ENCODE measurements around the gene IGFBP7. TPM values are rescaled to one million over a fixed set of nuclear protein-coding genes. Genes with fewer than 3 reads are reported as not detected.
A peak's percentile ranks its signal among the peaks of the same experiment; 100 is the strongest.

Gene IGFBP7
- polyA plus RNA-seq, 1 donor = 90.4 TPM

GRCh38 chr4:57074744-57075143 lies 35.4 kb downstream of the IGFBP7 start:
- Histone ChIP-seq H3K27me3 (ENCODE audit: control insufficient read depth, insufficient read depth, low read length) (no peaks in the 10 kb centered on the region), H3K9me3 (ENCODE audit: control insufficient read depth, low read depth, low read length) (no peaks in the 10 kb centered on the region), H3K4me3 (ENCODE audit: low read length) (no peak overlapping the region), H3K27ac (ENCODE audit: low read length) (no peak overlapping the region), H3K36me3 (ENCODE audit: control insufficient read depth, insufficient read depth, low read length) (no peaks in the 10 kb centered on the region), H3K4me1 (ENCODE audit: control insufficient read depth, insufficient read depth, low read length) (peaks cover 5% of the 10 kb centered on the region)
- no peak for DNase-seq
- no CpG with 5 or more reads among the region's 4 CpGs for WGBS (ENCODE audit: insufficient coverage, low lambda C conversion rate)

- H3K27me3 ChIP-seq (ENCODE audit: control insufficient read depth, insufficient read depth, low read length) = no peaks in the 10 kb centered on the region
- H3K27ac ChIP-seq (ENCODE audit: low read length) = no peak overlapping the region
- H3K36me3 ChIP-seq (ENCODE audit: control insufficient read depth, insufficient read depth, low read length) = no peaks in the 10 kb centered on the region
- no peak overlapping the region for H3K4me3 ChIP-seq (ENCODE audit: low read length)
- no peak for DNase-seq
- peaks cover 2% of the 10 kb centered on the region for H3K4me1 ChIP-seq (ENCODE audit: control insufficient read depth, insufficient read depth, low read length)
- 100% methylated on average over 2 of the region's 5 CpGs for WGBS (ENCODE audit: insufficient coverage, low lambda C conversion rate)
- no peaks in the 10 kb centered on the region for H3K9me3 ChIP-seq (ENCODE audit: control insufficient read depth, low read depth, low read length)
These were observed 36.6 kb downstream of the IGFBP7 start for GRCh38 chr4:57073559-57073958.

- H3K27ac ChIP-seq (ENCODE audit: low read length) = no peak overlapping the region
- H3K27me3 ChIP-seq (ENCODE audit: control insufficient read depth, insufficient read depth, low read length) = no peaks in the 10 kb centered on the region
- no CpG with 5 or more reads among the region's 2 CpGs for WGBS (ENCODE audit: insufficient coverage, low lambda C conversion rate)
- H3K36me3 ChIP-seq (ENCODE audit: control insufficient read depth, insufficient read depth, low read length) = no peaks in the 10 kb centered on the region
- H3K4me3 ChIP-seq (ENCODE audit: low read length) = no peak overlapping the region
- no peaks in the 10 kb centered on the region for H3K9me3 ChIP-seq (ENCODE audit: control insufficient read depth, low read depth, low read length)
- DNase-seq = no peak
- peaks cover 2% of the 10 kb centered on the region for H3K4me1 ChIP-seq (ENCODE audit: control insufficient read depth, insufficient read depth, low read length)
These were observed 38.9 kb downstream of the IGFBP7 start for GRCh38 chr4:57071326-57071725.

GRCh38 chr4:57070461-57070860 lies 39.7 kb downstream of the IGFBP7 start:
- Histone ChIP-seq H3K4me1 (ENCODE audit: control insufficient read depth, insufficient read depth, low read length) (peaks cover 2% of the 10 kb centered on the region), H3K36me3 (ENCODE audit: control insufficient read depth, insufficient read depth, low read length) (no peaks in the 10 kb centered on the region), H3K4me3 (ENCODE audit: low read length) (no peak overlapping the region), H3K27ac (ENCODE audit: low read length) (no peak overlapping the region), H3K9me3 (ENCODE audit: control insufficient read depth, low read depth, low read length) (no peaks in the 10 kb centered on the region), H3K27me3 (ENCODE audit: control insufficient read depth, insufficient read depth, low read length) (no peaks in the 10 kb centered on the region)
- no peak for DNase-seq
- WGBS (ENCODE audit: insufficient coverage, low lambda C conversion rate) = 100% methylated on average over 1 of the region's 2 CpGs

- Histone ChIP-seq H3K4me3 (ENCODE audit: low read length) (no peak overlapping the region), H3K36me3 (ENCODE audit: control insufficient read depth, insufficient read depth, low read length) (no peaks in the 10 kb centered on the region), H3K27me3 (ENCODE audit: control insufficient read depth, insufficient read depth, low read length) (no peaks in the 10 kb centered on the region), H3K27ac (ENCODE audit: low read length) (no peak overlapping the region), H3K4me1 (ENCODE audit: control insufficient read depth, insufficient read depth, low read length) (peaks cover 2% of the 10 kb centered on the region), H3K9me3 (ENCODE audit: control insufficient read depth, low read depth, low read length) (no peaks in the 10 kb centered on the region)
- DNase-seq = no peak
- no CpG with 5 or more reads among the region's 8 CpGs for WGBS (ENCODE audit: insufficient coverage, low lambda C conversion rate)
These were observed 41.8 kb downstream of the IGFBP7 start for GRCh38 chr4:57068237-57068981.

GRCh38 chr4:57065730-57066482 lies 44.3 kb downstream of the IGFBP7 start:
- Histone ChIP-seq H3K4me3 (ENCODE audit: low read length) (no peak overlapping the region), H3K36me3 (ENCODE audit: control insufficient read depth, insufficient read depth, low read length) (no peaks in the 10 kb centered on the region), H3K27me3 (ENCODE audit: control insufficient read depth, insufficient read depth, low read length) (no peaks in the 10 kb centered on the region), H3K9me3 (ENCODE audit: control insufficient read depth, low read depth, low read length) (no peaks in the 10 kb centered on the region), H3K27ac (ENCODE audit: low read length) (peak overlapping the region; percentile 37), H3K4me1 (ENCODE audit: control insufficient read depth, insufficient read depth, low read length) (peaks cover under 1% of the 10 kb centered on the region)
- 80% methylated on average over 2 of the region's 5 CpGs for WGBS (ENCODE audit: insufficient coverage, low lambda C conversion rate)
- no peak for DNase-seq

GRCh38 chr4:57064811-57065711 lies 45.1 kb downstream of the IGFBP7 start:
- Histone ChIP-seq H3K27me3 (ENCODE audit: control insufficient read depth, insufficient read depth, low read length) (no peaks in the 10 kb centered on the region), H3K27ac (ENCODE audit: low read length) (peak overlapping the region; percentile 37), H3K4me3 (ENCODE audit: low read length) (no peak overlapping the region), H3K9me3 (ENCODE audit: control insufficient read depth, low read depth, low read length) (no peaks in the 10 kb centered on the region), H3K4me1 (ENCODE audit: control insufficient read depth, insufficient read depth, low read length) (no peaks in the 10 kb centered on the region), H3K36me3 (ENCODE audit: control insufficient read depth, insufficient read depth, low read length) (no peaks in the 10 kb centered on the region)
- DNase-seq = no peak
- no CpG with 5 or more reads among the region's 20 CpGs for WGBS (ENCODE audit: insufficient coverage, low lambda C conversion rate)

GRCh38 chr4:57064120-57064519 lies 46.1 kb downstream of the IGFBP7 start:
- H3K36me3 ChIP-seq (ENCODE audit: control insufficient read depth, insufficient read depth, low read length) = no peaks in the 10 kb centered on the region
- no CpG with 5 or more reads among the region's 2 CpGs for WGBS (ENCODE audit: insufficient coverage, low lambda C conversion rate)
- no peak overlapping the region for H3K27ac ChIP-seq (ENCODE audit: low read length)
- H3K4me1 ChIP-seq (ENCODE audit: control insufficient read depth, insufficient read depth, low read length) = no peaks in the 10 kb centered on the region
- DNase-seq = no peak
- no peak overlapping the region for H3K4me3 ChIP-seq (ENCODE audit: low read length)
- H3K9me3 ChIP-seq (ENCODE audit: control insufficient read depth, low read depth, low read length) = no peaks in the 10 kb centered on the region
- H3K27me3 ChIP-seq (ENCODE audit: control insufficient read depth, insufficient read depth, low read length) = no peaks in the 10 kb centered on the region

- no peak for DNase-seq
- no peaks in the 10 kb centered on the region for H3K9me3 ChIP-seq (ENCODE audit: control insufficient read depth, low read depth, low read length)
- no peaks in the 10 kb centered on the region for H3K4me1 ChIP-seq (ENCODE audit: control insufficient read depth, insufficient read depth, low read length)
- no peak overlapping the region for H3K4me3 ChIP-seq (ENCODE audit: low read length)
- 40% methylated on average over 1 of the region's 1 CpG for WGBS (ENCODE audit: insufficient coverage, low lambda C conversion rate)
- no peak overlapping the region for H3K27ac ChIP-seq (ENCODE audit: low read length)
- H3K36me3 ChIP-seq (ENCODE audit: control insufficient read depth, insufficient read depth, low read length) = no peaks in the 10 kb centered on the region
- no peaks in the 10 kb centered on the region for H3K27me3 ChIP-seq (ENCODE audit: control insufficient read depth, insufficient read depth, low read length)
These were observed 46.7 kb downstream of the IGFBP7 start for GRCh38 chr4:57063518-57063917.

- Histone ChIP-seq H3K4me1 (ENCODE audit: control insufficient read depth, insufficient read depth, low read length) (no peaks in the 10 kb centered on the region), H3K9me3 (ENCODE audit: control insufficient read depth, low read depth, low read length) (no peaks in the 10 kb centered on the region), H3K36me3 (ENCODE audit: control insufficient read depth, insufficient read depth, low read length) (no peaks in the 10 kb centered on the region), H3K27me3 (ENCODE audit: control insufficient read depth, insufficient read depth, low read length) (no peaks in the 10 kb centered on the region), H3K4me3 (ENCODE audit: low read length) (no peak overlapping the region), H3K27ac (ENCODE audit: low read length) (no peak overlapping the region)
- no peak for DNase-seq
- no CpG with 5 or more reads among the region's 5 CpGs for WGBS (ENCODE audit: insufficient coverage, low lambda C conversion rate)
These were observed 48.8 kb downstream of the IGFBP7 start for GRCh38 chr4:57061395-57061794.

Data from large intestine (tissue), 3 donors.